BLaER1 treated with 17β-estradiol and CSF1 and Interleukin-3, amounts not matched to agents 10 nM and 100 nM (cell line): ENCODE data around the gene SHROOM1.

Source experiments
- H3K27ac ChIP-seq, 11 experiments: shearing (Covaris generic); formaldehyde crosslinking; 2 replicates each; pipeline ENCODE4 v1.8.1; 2022
- H3K27me3 ChIP-seq, 11 experiments: shearing (Covaris generic); formaldehyde crosslinking; 2 replicates each; pipeline ENCODE4 v1.8.1; 2022
- H3K36me3 ChIP-seq, 11 experiments: shearing (Covaris generic); formaldehyde crosslinking; 2 replicates each; pipeline ENCODE4 v1.8.1; 2022
- H3K4me1 ChIP-seq, 10 experiments: shearing (Covaris generic); formaldehyde crosslinking; 2 replicates each; pipeline ENCODE4 v1.8.1; 2022
- H3K4me2 ChIP-seq, 11 experiments: shearing (Covaris generic); formaldehyde crosslinking; 2 replicates each; pipeline ENCODE4 v1.8.1; 2022
- H3K4me3 ChIP-seq, 10 experiments: shearing (Covaris generic); formaldehyde crosslinking; 2 replicates each; pipeline ENCODE4 v1.8.1; 2022
- H3K9ac ChIP-seq, 11 experiments: shearing (Covaris generic); formaldehyde crosslinking; 2 replicates each; pipeline ENCODE4 v1.8.1; 2022
- H3K9me3 ChIP-seq, 11 experiments: shearing (Covaris generic); formaldehyde crosslinking; replicated peaks in 1 of 11; 2 replicates each; pipeline ENCODE4 v1.8.1; 2022
- H4K20me1 ChIP-seq, 11 experiments: shearing (Covaris generic); formaldehyde crosslinking; 2 replicates each; pipeline ENCODE4 v1.8.1; 2022
- Cebpa-rat ChIP-seq, 11 experiments: shearing (Covaris generic); IDR thresholded peaks; 2 replicates each; pipeline ENCODE4 v1.8.1; 2022

The SHROOM1 gene

DNA sequence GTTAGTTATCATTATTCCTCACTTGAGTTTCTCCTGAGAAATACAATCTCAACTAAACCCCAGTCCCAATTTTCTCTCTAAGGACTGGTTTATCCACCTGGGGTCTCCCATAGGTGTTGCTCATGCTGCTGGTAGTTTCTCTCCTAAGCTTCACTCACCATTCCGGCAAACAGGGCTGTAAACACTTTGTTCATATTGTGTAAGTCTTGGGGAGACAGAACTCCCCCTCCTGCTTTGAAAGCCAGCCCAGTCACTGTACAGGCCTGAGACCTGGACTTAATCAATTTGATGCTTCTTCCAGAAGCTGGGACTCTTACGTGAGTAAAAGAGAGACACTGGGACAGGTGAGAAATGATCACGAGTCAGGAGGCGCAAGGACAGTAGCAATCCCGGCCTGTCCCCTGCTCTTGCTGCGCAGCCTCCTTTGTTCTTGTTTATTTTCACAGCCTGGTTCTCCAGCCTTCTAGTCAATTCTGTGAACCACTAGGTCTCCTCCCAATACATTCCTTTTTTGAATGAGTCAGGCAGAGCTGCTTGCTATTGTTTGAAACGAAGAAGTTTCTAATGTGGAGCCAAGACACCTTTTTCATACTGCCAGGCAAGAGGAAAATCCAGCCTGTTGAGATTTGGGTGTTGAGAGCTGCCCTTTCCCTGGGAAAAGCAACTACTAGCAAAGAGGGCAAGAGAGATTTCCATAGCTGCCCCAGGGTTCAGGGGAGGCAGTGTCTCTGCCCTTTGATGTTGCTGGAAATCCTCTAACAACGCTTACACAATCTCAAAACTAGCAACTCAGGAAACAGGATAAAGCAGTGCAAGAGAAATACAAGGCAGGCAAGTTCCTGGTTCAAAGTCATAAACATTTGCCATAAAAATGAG, 9.2 kb upstream of the SHROOM1 start:
- peak in 10 of 11 experiments; percentile 14 to 83 (median 56); a peak in 11 of 22 replicates for TF ChIP-seq Cebpa-rat (IDR thresholded peaks at IDR 0.05)
- Histone ChIP-seq H3K27ac (peak overlapping the region in 10 of 11 experiments; percentile 47 to 89 (median 80); a peak in 20 of 22 replicates), H3K4me2 (peak overlapping the region; percentile 12 to 90 (median 77); a peak in 20 of 22 replicates), H3K27me3 (no peaks in the 10 kb centered on the region), H4K20me1 (no peaks in the 10 kb centered on the region), H3K9me3 (0 out of 22 replicates have a peak, but pooled peaks cover 0 to 5% (median 0%) of the 10 kb centered on the region in 11 experiments), H3K36me3 (no peaks in the 10 kb centered on the region), H3K9ac (peak overlapping the region in 8 of 11 experiments; percentile 20 to 71 (median 60); a peak in 14 of 22 replicates), H3K4me3 (no peak overlapping the region), H3K4me1 (peaks cover 25 to 78% (median 65%) of the 10 kb centered on the region in 10 experiments)

DNA sequence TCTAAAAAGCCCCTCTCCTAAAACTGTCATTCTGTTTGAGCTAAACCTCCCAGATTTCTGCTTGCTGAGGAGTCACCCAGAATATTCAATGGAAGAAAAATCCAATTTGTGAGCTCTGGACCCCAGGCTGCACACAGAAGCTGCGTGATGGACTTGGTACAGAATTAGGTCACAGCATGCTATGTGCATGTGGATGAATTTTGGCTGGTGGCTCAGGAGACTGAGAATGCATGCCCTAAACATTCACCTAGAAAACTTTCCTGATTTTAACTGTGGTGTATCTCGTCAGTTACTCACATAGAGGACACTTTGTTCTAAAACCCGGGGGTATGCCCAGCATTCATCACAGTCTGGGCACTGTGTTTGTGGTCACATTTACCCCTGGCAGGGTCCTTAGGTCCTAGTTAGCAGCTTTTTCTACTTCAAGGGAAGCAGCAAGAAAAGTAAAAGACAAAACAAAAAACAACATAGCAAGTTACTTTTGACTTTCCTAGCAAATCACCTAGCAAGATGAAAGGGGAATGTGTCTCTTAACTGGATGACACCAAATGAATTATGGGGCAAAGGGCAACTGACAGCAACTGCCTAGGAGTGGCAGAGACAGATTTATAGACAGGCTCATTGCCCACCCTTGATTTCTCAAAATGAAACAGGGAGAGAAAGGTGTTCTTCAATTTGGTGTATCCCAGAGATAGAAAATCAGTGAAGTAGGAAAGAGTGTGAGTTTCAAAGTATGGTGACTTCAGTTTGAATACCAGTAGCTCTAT, 8.3 kb upstream of the SHROOM1 start:
- H3K4me1 ChIP-seq, result peaks cover 25 to 78% (median 65%) of the 10 kb centered on the region in 10 experiments
- H3K27ac ChIP-seq, result peak overlapping the region; percentile 65 to 89 (median 79); a peak in 20 of 22 replicates
- H3K9me3 ChIP-seq, result 0 out of 22 replicates have a peak, but pooled peaks cover 0 to 5% (median 0%) of the 10 kb centered on the region in 11 experiments
- no peak for TF ChIP-seq Cebpa-rat (IDR thresholded peaks at IDR 0.05)
- no peak overlapping the region for H3K4me3 ChIP-seq
- H4K20me1 ChIP-seq, result no peaks in the 10 kb centered on the region
- peak overlapping the region in 6 of 11 experiments; percentile 44 to 71 (median 67); a peak in 9 of 22 replicates for H3K9ac ChIP-seq
- H3K27me3 ChIP-seq, result no peaks in the 10 kb centered on the region
- H3K36me3 ChIP-seq, result no peaks in the 10 kb centered on the region
- peak overlapping the region in 10 of 11 experiments; percentile 62 to 90 (median 78); a peak in 18 of 22 replicates for H3K4me2 ChIP-seq

DNA sequence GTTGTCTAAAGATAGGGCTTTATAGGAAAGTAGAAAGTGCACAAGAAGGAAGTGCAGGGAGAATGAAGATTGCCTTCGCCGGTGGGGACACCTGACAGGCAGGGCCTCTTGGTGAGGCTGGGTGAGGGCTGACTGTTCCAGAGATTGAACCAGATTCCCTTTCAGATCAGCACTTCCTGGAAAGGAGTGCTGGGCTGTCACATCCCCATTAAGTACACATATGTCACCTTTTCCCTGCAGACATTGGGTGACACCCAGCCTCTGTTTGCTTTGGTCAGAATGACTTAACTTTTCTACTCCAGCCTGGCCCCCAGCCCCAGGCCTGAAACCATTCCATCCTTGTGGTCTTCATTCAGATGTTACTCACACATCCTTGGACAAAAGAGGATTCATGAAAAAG, 7.4 kb upstream of the SHROOM1 start:
- H4K20me1 ChIP-seq, result no peaks in the 10 kb centered on the region
- 0 out of 22 replicates have a peak, but pooled peaks cover 0 to 5% (median 0%) of the 10 kb centered on the region in 11 experiments for H3K9me3 ChIP-seq
- H3K4me3 ChIP-seq, result no peak overlapping the region
- no peaks in the 10 kb centered on the region for H3K36me3 ChIP-seq
- H3K27ac ChIP-seq, result peak overlapping the region; percentile 65 to 89 (median 79); a peak in 20 of 22 replicates
- peak overlapping the region in 8 of 11 experiments; percentile 5 to 71 (median 56); a peak in 13 of 22 replicates for H3K9ac ChIP-seq
- peak overlapping the region; percentile 49 to 90 (median 77) for H3K4me2 ChIP-seq
- H3K27me3 ChIP-seq, result no peaks in the 10 kb centered on the region
- TF ChIP-seq Cebpa-rat (IDR thresholded peaks at IDR 0.05), result no peak
- H3K4me1 ChIP-seq, result peaks cover 25 to 79% (median 65%) of the 10 kb centered on the region in 10 experiments

DNA sequence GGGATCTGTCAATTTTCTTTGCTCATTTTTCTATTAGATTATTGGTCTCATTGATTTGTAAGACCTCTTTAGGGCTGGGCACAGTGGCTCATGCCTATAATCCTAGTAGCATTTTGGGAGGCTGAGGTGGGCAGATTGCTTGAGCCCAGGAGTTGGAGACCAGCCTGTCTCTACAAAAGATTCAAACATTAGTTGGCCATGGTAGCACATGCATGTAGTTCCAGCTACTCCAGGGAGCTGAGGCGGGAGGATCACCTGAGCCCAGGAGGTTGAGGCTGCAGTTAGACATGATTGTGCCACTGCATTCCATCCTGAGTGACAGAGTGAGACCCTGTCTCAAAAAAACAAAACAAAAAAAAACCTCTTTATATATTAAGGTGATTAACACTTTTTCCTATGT, 6.4 kb upstream of the SHROOM1 start:
- Histone ChIP-seq H3K4me2 (peak overlapping the region; percentile 49 to 90 (median 77)), H4K20me1 (no peaks in the 10 kb centered on the region), H3K4me1 (peaks cover 25 to 73% (median 62%) of the 10 kb centered on the region in 10 experiments), H3K27ac (peak overlapping the region in 9 of 11 experiments; percentile 63 to 89 (median 81); a peak in 19 of 22 replicates), H3K27me3 (peaks cover 0 to 9% (median 3%) of the 10 kb centered on the region in 11 experiments; a peak in 14 of 22 replicates), H3K4me3 (no peak overlapping the region), H3K9ac (peak overlapping the region in 9 of 11 experiments; percentile 16 to 71 (median 48); a peak in 13 of 22 replicates), H3K36me3 (no peaks in the 10 kb centered on the region), H3K9me3 (0 out of 22 replicates have a peak, but pooled peaks cover 0 to 5% (median 0%) of the 10 kb centered on the region in 11 experiments)
- TF ChIP-seq Cebpa-rat (IDR thresholded peaks at IDR 0.05), result no peak

DNA sequence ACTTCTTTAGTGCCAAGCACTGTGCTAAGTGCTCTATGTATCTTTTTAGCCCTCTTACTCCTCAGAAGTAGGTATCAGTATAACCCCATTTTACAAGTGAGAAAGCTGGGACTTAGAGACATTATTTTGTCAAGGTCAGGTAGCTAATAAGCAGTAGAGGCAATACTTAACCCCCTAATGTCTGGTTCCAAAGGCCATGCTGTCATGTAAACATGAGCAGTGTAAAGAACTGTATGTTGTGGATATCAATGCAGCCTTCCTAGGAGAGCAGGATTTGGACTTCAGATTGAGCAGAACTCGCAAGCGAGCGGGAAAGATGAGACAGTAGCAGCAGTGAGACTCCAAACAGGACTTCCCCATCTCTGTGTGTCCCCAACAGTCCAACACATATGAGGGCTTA, 3.6 kb upstream of the SHROOM1 start:
- Histone ChIP-seq H3K36me3 (no peaks in the 10 kb centered on the region), H3K27me3 (peaks cover 8 to 37% (median 31%) of the 10 kb centered on the region in 11 experiments), H3K4me2 (no peak overlapping the region; a peak in 1 of 22 replicates), H3K27ac (no peak overlapping the region), H3K9ac (no peak overlapping the region), H4K20me1 (peaks cover 0 to 8% (median 0%) of the 10 kb centered on the region in 11 experiments; a peak in 8 of 22 replicates), H3K9me3 (0 out of 22 replicates have a peak, but pooled peaks cover 0 to 5% (median 0%) of the 10 kb centered on the region in 11 experiments), H3K4me1 (peaks cover 29 to 61% (median 47%) of the 10 kb centered on the region in 10 experiments), H3K4me3 (no peak overlapping the region)
- TF ChIP-seq Cebpa-rat (IDR thresholded peaks at IDR 0.05), result no peak

DNA sequence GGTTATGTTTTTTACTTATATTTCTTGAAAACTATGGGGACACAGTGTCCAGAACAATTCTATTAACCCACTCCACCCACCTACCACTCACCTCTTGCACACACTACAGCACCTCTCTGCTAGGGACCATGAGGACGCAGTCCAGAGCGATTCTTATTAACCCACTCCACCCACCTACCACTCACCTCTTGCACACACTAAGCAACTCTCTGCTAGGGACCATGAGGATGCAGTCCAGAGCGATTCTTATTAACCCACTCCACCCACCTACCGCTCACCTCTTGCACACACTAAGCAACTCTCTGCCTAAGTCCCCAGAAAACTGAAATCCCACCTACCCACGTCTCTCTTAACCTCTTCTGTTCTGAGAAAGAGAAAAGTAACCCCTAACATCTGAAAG, 2.2 kb upstream of the SHROOM1 start:
- Histone ChIP-seq H3K27ac (no peak overlapping the region), H3K4me2 (no peak overlapping the region)
- no peak for TF ChIP-seq Cebpa-rat (IDR thresholded peaks at IDR 0.05)

DNA sequence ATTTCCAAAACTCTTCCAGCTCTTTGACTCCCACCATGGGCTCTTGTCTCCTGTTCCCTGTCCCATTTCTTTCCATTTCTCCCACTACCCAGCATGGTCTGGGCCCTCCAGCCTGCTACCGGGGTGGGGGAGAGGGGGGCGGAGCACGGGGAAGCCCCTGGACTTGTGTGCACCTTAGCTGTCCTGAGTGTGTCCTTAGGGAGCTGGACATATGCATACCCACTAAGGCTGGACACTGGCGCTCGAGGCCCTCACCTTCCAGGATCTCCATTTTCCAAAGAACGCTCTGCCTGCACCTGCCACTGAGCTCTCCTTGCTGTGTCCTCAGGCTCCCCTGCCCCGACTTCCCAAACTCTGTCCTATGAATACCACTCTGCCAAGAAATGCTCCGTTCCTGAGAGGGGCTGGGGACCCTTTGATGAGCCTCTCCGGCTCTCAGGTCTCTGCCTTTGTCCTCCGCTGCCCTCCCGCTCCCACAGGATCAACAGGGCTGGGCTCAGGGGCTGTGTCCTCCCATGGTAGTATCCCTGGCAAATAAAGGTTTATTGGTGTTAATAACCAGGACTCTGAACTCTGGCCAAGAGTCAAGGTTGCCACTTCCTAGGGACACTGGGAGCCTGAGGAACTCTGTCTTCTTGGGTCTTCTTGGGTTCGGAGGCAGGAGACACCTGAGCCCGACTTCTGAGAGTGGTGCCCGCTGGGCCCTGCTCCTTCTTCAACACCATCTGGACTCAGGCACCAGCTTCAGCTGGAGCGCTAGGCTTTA, 831 bp upstream of the SHROOM1 start:
- H3K9ac ChIP-seq, result peak overlapping the region in 5 of 11 experiments; percentile 82 to 93 (median 86); a peak in 9 of 22 replicates
- H4K20me1 ChIP-seq, result peaks cover 0 to 36% (median 7%) of the 10 kb centered on the region in 11 experiments; a peak in 11 of 22 replicates
- TF ChIP-seq Cebpa-rat (IDR thresholded peaks at IDR 0.05), result no peak
- H3K27me3 ChIP-seq, result peaks cover 36 to 65% (median 59%) of the 10 kb centered on the region in 11 experiments
- peaks cover 9 to 41% (median 21%) of the 10 kb centered on the region in 10 experiments for H3K4me1 ChIP-seq
- peaks cover 0 to 19% (median 0%) of the 10 kb centered on the region in 11 experiments; a peak in 6 of 22 replicates for H3K36me3 ChIP-seq
- 0 out of 22 replicates have a peak, but pooled peaks cover 0 to 5% (median 0%) of the 10 kb centered on the region in 11 experiments for H3K9me3 ChIP-seq
- H3K4me2 ChIP-seq, result peak overlapping the region; percentile 87 to 97 (median 95); a peak in 20 of 22 replicates
- H3K27ac ChIP-seq, result peak overlapping the region in 5 of 11 experiments; percentile 73 to 83 (median 77); a peak in 7 of 22 replicates
- H3K4me3 ChIP-seq, result peak overlapping the region in 8 of 10 experiments; percentile 60 to 88 (median 78); a peak in 16 of 20 replicates

More for the DNA sequence above, 2.2 kb upstream of the SHROOM1 start:
- H3K36me3 ChIP-seq, result peaks cover 0 to 5% (median 0%) of the 10 kb centered on the region in 11 experiments; a peak in 3 of 22 replicates
- no peak overlapping the region for H3K9ac ChIP-seq
- H3K4me1 ChIP-seq, result peaks cover 23 to 54% (median 34%) of the 10 kb centered on the region in 10 experiments
- peaks cover 22 to 52% (median 45%) of the 10 kb centered on the region in 11 experiments for H3K27me3 ChIP-seq
- 0 out of 22 replicates have a peak, but pooled peaks cover 0 to 5% (median 0%) of the 10 kb centered on the region in 11 experiments for H3K9me3 ChIP-seq
- no peak overlapping the region for H3K4me3 ChIP-seq
- H4K20me1 ChIP-seq, result peaks cover 0 to 22% (median 3%) of the 10 kb centered on the region in 11 experiments; a peak in 9 of 22 replicates
